ENCODE results near the gene EPB41L4B. TPM values are rescaled to one million over a fixed set of nuclear protein-coding genes. Genes with fewer than 3 reads are reported as not detected.

The EPB41L4B gene
- total and polyA plus RNA-seq, 2 experiments from 2014 or later, result 11.0 to 32.2 TPM

- TF ChIP-seq, protein P1, sequence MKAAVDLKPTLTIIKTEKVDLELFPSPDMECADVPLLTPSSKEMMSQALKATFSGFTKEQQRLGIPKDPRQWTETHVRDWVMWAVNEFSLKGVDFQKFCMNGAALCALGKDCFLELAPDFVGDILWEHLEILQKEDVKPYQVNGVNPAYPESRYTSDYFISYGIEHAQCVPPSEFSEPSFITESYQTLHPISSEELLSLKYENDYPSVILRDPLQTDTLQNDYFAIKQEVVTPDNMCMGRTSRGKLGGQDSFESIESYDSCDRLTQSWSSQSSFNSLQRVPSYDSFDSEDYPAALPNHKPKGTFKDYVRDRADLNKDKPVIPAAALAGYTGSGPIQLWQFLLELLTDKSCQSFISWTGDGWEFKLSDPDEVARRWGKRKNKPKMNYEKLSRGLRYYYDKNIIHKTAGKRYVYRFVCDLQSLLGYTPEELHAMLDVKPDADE (IDR thresholded peaks at IDR 0.05), result no peak
- TF ChIP-seq EZH2 (IDR thresholded peaks at IDR 0.05; ENCODE audit: low read depth, unreplicated experiment), result no peak
These were observed 108.1 kb downstream of the EPB41L4B start (continued) for GRCh38 chr9:109212768-109213167.

DNA sequence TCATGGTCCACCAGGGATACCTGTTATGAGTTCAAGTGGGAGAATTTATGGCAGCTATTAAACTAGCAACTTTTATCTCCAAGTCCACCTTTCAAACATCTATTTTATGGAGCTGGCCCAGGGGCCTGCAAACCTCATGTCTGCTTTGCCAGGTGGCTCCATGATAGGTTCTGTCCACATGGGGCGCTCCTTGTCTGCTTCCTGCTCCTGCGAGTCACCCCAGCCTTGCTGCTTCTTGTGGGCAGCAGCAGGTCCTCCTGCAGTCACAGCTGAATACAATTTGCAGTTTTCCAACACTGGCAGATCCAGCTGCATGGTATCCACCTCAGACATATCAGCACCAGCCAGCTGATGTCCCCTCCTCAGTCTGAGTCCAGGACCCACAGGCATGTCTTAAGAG, 114.2 kb downstream of the EPB41L4B start:
- DNase-seq (ENCODE audit: low spot score) (peak; percentile 76), ATAC-seq (peak; percentile 93)
- Histone ChIP-seq H3K4me1 (ENCODE audit: insufficient read depth) (no peaks in the 10 kb centered on the region), H3F3A (replicated peaks; ENCODE audit: low read depth) (no peaks in the 10 kb centered on the region), H3K27ac (ENCODE audit: low read depth) (no peak overlapping the region), H3K36me3 (ENCODE audit: insufficient read depth) (no peaks in the 10 kb centered on the region), H3K79me2 (replicated peaks; ENCODE audit: insufficient read depth) (no peaks in the 10 kb centered on the region), H3K9me2 (ENCODE audit: insufficient read depth) (no peaks in the 10 kb centered on the region), H3K4me3 (no peak overlapping the region), H2AFZ (no peak overlapping the region), H4K20me1 (replicated peaks; ENCODE audit: insufficient read depth) (no peaks in the 10 kb centered on the region), H3K27me3 (ENCODE audit: insufficient read depth) (no peaks in the 10 kb centered on the region), H3K4me2 (no peak overlapping the region)
- TF ChIP-seq, protein P2, sequence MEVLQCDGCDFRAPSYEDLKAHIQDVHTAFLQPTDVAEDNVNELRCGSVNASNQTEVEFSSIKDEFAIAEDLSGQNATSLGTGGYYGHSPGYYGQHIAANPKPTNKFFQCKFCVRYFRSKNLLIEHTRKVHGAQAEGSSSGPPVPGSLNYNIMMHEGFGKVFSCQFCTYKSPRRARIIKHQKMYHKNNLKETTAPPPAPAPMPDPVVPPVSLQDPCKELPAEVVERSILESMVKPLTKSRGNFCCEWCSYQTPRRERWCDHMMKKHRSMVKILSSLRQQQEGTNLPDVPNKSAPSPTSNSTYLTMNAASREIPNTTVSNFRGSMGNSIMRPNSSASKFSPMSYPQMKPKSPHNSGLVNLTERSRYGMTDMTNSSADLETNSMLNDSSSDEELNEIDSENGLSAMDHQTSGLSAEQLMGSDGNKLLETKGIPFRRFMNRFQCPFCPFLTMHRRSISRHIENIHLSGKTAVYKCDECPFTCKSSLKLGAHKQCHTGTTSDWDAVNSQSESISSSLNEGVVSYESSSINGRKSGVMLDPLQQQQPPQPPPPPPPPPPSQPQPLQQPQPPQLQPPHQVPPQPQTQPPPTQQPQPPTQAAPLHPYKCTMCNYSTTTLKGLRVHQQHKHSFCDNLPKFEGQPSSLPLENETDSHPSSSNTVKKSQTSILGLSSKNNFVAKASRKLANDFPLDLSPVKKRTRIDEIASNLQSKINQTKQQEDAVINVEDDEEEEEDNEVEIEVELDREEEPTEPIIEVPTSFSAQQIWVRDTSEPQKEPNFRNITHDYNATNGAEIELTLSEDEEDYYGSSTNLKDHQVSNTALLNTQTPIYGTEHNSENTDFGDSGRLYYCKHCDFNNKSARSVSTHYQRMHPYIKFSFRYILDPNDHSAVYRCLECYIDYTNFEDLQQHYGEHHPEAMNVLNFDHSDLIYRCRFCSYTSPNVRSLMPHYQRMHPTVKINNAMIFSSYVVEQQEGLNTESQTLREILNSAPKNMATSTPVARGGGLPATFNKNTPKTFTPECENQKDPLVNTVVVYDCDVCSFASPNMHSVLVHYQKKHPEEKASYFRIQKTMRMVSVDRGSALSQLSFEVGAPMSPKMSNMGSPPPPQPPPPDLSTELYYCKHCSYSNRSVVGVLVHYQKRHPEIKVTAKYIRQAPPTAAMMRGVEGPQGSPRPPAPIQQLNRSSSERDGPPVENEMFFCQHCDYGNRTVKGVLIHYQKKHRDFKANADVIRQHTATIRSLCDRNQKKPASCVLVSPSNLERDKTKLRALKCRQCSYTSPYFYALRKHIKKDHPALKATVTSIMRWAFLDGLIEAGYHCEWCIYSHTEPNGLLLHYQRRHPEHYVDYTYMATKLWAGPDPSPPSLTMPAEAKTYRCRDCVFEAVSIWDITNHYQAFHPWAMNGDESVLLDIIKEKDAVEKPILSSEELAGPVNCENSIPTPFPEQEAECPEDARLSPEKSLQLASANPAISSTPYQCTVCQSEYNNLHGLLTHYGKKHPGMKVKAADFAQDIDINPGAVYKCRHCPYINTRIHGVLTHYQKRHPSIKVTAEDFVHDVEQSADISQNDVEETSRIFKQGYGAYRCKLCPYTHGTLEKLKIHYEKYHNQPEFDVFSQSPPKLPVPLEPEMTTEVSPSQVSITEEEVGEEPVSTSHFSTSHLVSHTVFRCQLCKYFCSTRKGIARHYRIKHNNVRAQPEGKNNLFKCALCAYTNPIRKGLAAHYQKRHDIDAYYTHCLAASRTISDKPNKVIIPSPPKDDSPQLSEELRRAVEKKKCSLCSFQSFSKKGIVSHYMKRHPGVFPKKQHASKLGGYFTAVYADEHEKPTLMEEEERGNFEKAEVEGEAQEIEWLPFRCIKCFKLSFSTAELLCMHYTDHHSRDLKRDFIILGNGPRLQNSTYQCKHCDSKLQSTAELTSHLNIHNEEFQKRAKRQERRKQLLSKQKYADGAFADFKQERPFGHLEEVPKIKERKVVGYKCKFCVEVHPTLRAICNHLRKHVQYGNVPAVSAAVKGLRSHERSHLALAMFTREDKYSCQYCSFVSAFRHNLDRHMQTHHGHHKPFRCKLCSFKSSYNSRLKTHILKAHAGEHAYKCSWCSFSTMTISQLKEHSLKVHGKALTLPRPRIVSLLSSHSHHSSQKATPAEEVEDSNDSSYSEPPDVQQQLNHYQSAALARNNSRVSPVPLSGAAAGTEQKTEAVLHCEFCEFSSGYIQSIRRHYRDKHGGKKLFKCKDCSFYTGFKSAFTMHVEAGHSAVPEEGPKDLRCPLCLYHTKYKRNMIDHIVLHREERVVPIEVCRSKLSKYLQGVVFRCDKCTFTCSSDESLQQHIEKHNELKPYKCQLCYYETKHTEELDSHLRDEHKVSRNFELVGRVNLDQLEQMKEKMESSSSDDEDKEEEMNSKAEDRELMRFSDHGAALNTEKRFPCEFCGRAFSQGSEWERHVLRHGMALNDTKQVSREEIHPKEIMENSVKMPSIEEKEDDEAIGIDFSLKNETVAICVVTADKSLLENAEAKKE (CRISPR knock-in tag; IDR thresholded peaks at IDR 0.05), result no peak
- peak; percentile 59 to 71 for TF ChIP-seq CTCF (conservative IDR thresholded peaks at IDR 0.05; ENCODE audit: low read depth in 2 of 2)
- Mint-ChIP-seq H3K4me3 (no peak overlapping the region), H3K36me3 (ENCODE audit: low read depth) (no peaks in the 10 kb centered on the region), H3K9me3 (no peaks in the 10 kb centered on the region), H3K27me3 (ENCODE audit: insufficient read depth, low read depth, poor library complexity) (peaks cover 5% of the 10 kb centered on the region), H3K4me1 (no peaks in the 10 kb centered on the region), H3K27ac (no peak overlapping the region)
